HCT116 (cell line): Measurements from ENCODE around the gene CRTC1. TPM values are rescaled to one million over a fixed set of nuclear protein-coding genes. Genes with fewer than 3 reads are reported as not detected.

ENCODE experiments used
- ATAC-seq: fragments of 200-7000 bp; cut with Tn5 transposase; 2 replicates; pipeline ENCODE4 v1.9.1; 2020; ENCODE audit warnings: mild to moderate bottlenecking, moderate library complexity
- BruUV-seq: library from RNA; stranded (reverse); fragments of 400-500 nt; replicated peaks from 2 replicates; lab custom pipeline; 2021; lab: Mats Ljungman, UMichigan
- CTCF ChIA-PET: fragments of 300-600 bp; sonication (Branson Sonifier 250); formaldehyde crosslinking; loops from one replicate; lab custom pipeline; 2021; ENCODE audit warnings: antibody characterized with exemption; lab: Charles Lee
- POLR2A ChIA-PET: fragments of 300-600, 350-600 bp; sonication (Branson Sonifier 250); formaldehyde crosslinking; loops from one replicate; lab custom pipeline; 2021; ENCODE audit warnings: antibody characterized with exemption; lab: Charles Lee
- RAD21 ChIA-PET, 2 experiments: fragments of 300-600 bp; sonication (Branson Sonifier 250); formaldehyde crosslinking; loops; one replicate each; lab custom pipeline; 2023; ENCODE audit warnings: low total read pairs in 2 of 2; ENCODE audit not compliant: uncharacterized antibody in 2 of 2, unreplicated experiment in 2 of 2, low non-redundant PET in 1 of 2; lab: Charles Lee
- DNase-seq: peaks from one replicate; pipeline ENCODE4 v3.0.0-alpha.2; 2010; ENCODE audit warnings: low read depth, low spot score
- H2AFZ ChIP-seq: fragments of 200-600 bp; shearing (Covaris generic), sonication (generic); 2 replicates; pipeline ENCODE4 v1.6.1; 2017; ENCODE audit warnings: low read depth, mixed run types, mixed read lengths, antibody characterized with exemption, low read length; ENCODE audit not compliant: poor library complexity, severe bottlenecking
- H3K27ac ChIP-seq: 2 replicates; pipeline ENCODE4 v1.5.1; 2012; ENCODE audit warnings: low read depth, low read length
- H3K27me3 ChIP-seq: fragments of 200-600 bp; sonication (generic); 2 replicates; pipeline ENCODE4 v1.6.1; 2016; ENCODE audit warnings: mixed run types, low read length, mixed read lengths; ENCODE audit not compliant: insufficient read depth
- H3K36me3 ChIP-seq, 2 experiments: fragments of 200-500 bp in 1 of 2; fragments of 200-600 bp in 1 of 2; sonication (Bioruptor generic) in 1 of 2; sonication (generic) in 1 of 2; 2 replicates each; pipeline versions ENCODE4 v1.5.1 to v1.6.1; 2014 to 2016; ENCODE audit warnings: low read length in 2 of 2, inconsistent platforms in 1 of 2, mixed read lengths in 1 of 2, mixed run types in 1 of 2; ENCODE audit not compliant: insufficient read depth in 2 of 2, control insufficient read depth in 1 of 2
- H3K4me1 ChIP-seq, 2 experiments: fragments of 200-600 bp in 1 of 2; sonication (generic) in 1 of 2; 2 replicates each; pipeline versions ENCODE4 v1.5.1 to v1.6.1; 2012 to 2017; ENCODE audit warnings: low read length in 2 of 2, inconsistent platforms in 1 of 2, mild to moderate bottlenecking in 1 of 2, mixed read lengths in 1 of 2, mixed run types in 1 of 2, moderate library complexity in 1 of 2; ENCODE audit not compliant: insufficient read depth in 2 of 2, control insufficient read depth in 1 of 2
- H3K4me2 ChIP-seq: fragments of 200-600 bp; sonication (generic); 2 replicates; pipeline ENCODE4 v1.6.1; 2017; ENCODE audit warnings: mixed run types, low read length, mixed read lengths
- H3K4me3 ChIP-seq, 2 experiments: fragments of 200-600 bp in 1 of 2; sonication (generic) in 1 of 2; replicated peaks in 1 of 2; 2 replicates each; pipeline ENCODE4 v1.5.1; 2011 to 2016; ENCODE audit warnings: low read length in 2 of 2, control low read depth in 1 of 2, low read depth in 1 of 2, mild to moderate bottlenecking in 1 of 2, mixed read lengths in 1 of 2, mixed run types in 1 of 2
- H3K79me2 ChIP-seq: fragments of 200-600 bp; sonication (generic); 2 replicates; pipeline ENCODE4 v1.6.1; 2017; ENCODE audit warnings: mild to moderate bottlenecking, mixed run types, low read length, moderate library complexity, mixed read lengths; ENCODE audit not compliant: insufficient read depth
- H3K9ac ChIP-seq: fragments of 200-600 bp; sonication (generic); 2 replicates; pipeline ENCODE4 v1.6.1; 2016; ENCODE audit warnings: low read length, mixed read lengths
- H3K9me2 ChIP-seq: fragments of 200-600 bp; sonication (generic), shearing (Covaris generic); 2 replicates; pipeline ENCODE4 v1.6.1; 2017; ENCODE audit warnings: mixed run types, mild to moderate bottlenecking, moderate library complexity; ENCODE audit not compliant: insufficient read depth
- H3K9me3 ChIP-seq, 2 experiments: fragments of 200-500 bp in 1 of 2; fragments of 200-600 bp in 1 of 2; sonication (Bioruptor generic) in 1 of 2; sonication (generic) in 1 of 2; 2 replicates each; pipeline ENCODE4 v1.6.1; 2014 to 2017; ENCODE audit warnings: low read length in 2 of 2, mixed read lengths in 2 of 2, inconsistent platforms in 1 of 2, low read depth in 1 of 2, mild to moderate bottlenecking in 1 of 2, mixed run types in 1 of 2, moderate library complexity in 1 of 2; ENCODE audit not compliant: control insufficient read depth in 1 of 2, insufficient read depth in 1 of 2
- H4K20me1 ChIP-seq: fragments of 200-600 bp; sonication (generic), shearing (Covaris generic); 2 replicates; pipeline ENCODE4 v1.6.1; 2017; ENCODE audit warnings: mixed run types, mild to moderate bottlenecking, moderate library complexity; ENCODE audit not compliant: insufficient read depth
- CEBPB ChIP-seq: IDR thresholded peaks from 2 replicates; pipeline ENCODE4 v1.6.1; 2012; ENCODE audit warnings: low read depth
- JUND ChIP-seq: IDR thresholded peaks from 2 replicates; pipeline ENCODE4 v1.6.1; 2012
- POLR2A ChIP-seq: IDR thresholded peaks from 2 replicates; pipeline ENCODE4 v1.7.0; 2011; ENCODE audit warnings: borderline replicate concordance; ENCODE audit not compliant: insufficient read depth, insufficient read length; ENCODE audit errors: extremely low read depth
- SP1 ChIP-seq: IDR thresholded peaks from 2 replicates; pipeline ENCODE4 v1.6.1; 2012; ENCODE audit warnings: low read depth
- SRF ChIP-seq: IDR thresholded peaks from 2 replicates; pipeline ENCODE4 v1.6.1; 2012; ENCODE audit warnings: low read depth
- ZNF274 ChIP-seq: fragments of 200-500 bp; sonication (Bioruptor generic); IDR thresholded peaks from 2 replicates; pipeline ENCODE4 v1.6.1; 2014; ENCODE audit warnings: mild to moderate bottlenecking, low read depth, low read length, inconsistent platforms
- intact Hi-C: fragments of 100-400 bp; cut with micrococcal nuclease; formaldehyde crosslinking; loops from 2 replicates; pipeline ENCODE4 v1.10.0; 2022
- total RNA-seq: library from RNA; stranded (reverse); gene quantifications from one replicate; pipeline ENCODE4 v1.2.1, GENCODE V29; 2021; ENCODE audit not compliant: unreplicated experiment
- TF ChIP-seq, protein P1 (sequence below): IDR thresholded peaks from 2 replicates; pipeline ENCODE4 v1.6.1; 2012; ENCODE audit warnings: low read depth
- TF ChIP-seq, protein P2 (sequence below): IDR thresholded peaks from 2 replicates; pipeline ENCODE4 v1.6.1; 2011; ENCODE audit warnings: mild to moderate bottlenecking, low read length, moderate library complexity; ENCODE audit not compliant: insufficient replicate concordance; ENCODE audit errors: extremely low read depth

CRTC1 gene
- total RNA-seq, 1 experiment from 2014 or later = 14.9 TPM

DNA sequence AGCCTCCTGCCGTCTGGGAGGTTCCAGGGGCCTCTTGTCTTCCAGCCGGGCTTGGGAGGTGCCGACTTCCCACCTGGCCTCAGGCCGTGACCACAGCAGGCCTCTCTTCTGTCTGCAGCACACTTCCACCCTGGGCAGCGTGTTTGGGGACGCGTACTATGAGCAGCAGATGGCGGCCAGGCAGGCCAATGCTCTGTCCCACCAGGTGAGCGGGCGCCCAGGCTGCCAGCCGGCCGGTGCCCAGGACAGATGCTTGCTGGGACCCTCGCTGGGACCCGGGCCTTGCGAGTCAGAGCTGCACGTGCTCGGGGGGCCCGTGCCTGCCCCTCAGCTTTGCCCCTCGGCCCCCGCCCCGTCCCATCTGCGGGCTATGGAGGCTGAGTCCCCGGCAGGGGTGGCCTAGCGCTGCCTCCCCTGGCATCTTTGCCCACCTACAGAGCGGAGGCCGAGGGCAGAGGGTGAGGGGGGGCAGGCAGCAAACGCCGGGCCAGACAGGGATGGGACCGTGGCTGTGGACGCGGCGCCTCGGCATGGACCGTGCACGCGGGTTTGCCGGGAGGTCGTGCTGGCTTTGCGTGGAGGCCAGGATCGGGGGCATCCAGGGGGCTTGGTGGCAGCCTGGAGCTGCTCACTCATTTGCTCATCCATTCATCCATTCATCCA lies 91.4 kb downstream of the CRTC1 start:
- no TSS peak for BruUV-seq
- no peak overlapping the region for H3K4me3 ChIP-seq
- no peaks in the 10 kb centered on the region for H3K27me3 ChIP-seq
- no peaks in the 10 kb centered on the region for H4K20me1 ChIP-seq
- H3K4me1 ChIP-seq = peaks cover 0 to 14% of the 10 kb centered on the region in 2 experiments; a peak in 2 of 4 replicates
- H3K9ac ChIP-seq = no peak overlapping the region
- RAD21 ChIA-PET = no interaction called here
- TF ChIP-seq SP1 = no peak
- TF ChIP-seq, protein P1, sequence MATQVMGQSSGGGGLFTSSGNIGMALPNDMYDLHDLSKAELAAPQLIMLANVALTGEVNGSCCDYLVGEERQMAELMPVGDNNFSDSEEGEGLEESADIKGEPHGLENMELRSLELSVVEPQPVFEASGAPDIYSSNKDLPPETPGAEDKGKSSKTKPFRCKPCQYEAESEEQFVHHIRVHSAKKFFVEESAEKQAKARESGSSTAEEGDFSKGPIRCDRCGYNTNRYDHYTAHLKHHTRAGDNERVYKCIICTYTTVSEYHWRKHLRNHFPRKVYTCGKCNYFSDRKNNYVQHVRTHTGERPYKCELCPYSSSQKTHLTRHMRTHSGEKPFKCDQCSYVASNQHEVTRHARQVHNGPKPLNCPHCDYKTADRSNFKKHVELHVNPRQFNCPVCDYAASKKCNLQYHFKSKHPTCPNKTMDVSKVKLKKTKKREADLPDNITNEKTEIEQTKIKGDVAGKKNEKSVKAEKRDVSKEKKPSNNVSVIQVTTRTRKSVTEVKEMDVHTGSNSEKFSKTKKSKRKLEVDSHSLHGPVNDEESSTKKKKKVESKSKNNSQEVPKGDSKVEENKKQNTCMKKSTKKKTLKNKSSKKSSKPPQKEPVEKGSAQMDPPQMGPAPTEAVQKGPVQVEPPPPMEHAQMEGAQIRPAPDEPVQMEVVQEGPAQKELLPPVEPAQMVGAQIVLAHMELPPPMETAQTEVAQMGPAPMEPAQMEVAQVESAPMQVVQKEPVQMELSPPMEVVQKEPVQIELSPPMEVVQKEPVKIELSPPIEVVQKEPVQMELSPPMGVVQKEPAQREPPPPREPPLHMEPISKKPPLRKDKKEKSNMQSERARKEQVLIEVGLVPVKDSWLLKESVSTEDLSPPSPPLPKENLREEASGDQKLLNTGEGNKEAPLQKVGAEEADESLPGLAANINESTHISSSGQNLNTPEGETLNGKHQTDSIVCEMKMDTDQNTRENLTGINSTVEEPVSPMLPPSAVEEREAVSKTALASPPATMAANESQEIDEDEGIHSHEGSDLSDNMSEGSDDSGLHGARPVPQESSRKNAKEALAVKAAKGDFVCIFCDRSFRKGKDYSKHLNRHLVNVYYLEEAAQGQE = no peak
- no peak for TF ChIP-seq SRF
- TF ChIP-seq JUND = no peak
- no peak for TF ChIP-seq CEBPB
- TF ChIP-seq POLR2A = no peak
- TF ChIP-seq ZNF274 = no peak
- TF ChIP-seq, protein P2, sequence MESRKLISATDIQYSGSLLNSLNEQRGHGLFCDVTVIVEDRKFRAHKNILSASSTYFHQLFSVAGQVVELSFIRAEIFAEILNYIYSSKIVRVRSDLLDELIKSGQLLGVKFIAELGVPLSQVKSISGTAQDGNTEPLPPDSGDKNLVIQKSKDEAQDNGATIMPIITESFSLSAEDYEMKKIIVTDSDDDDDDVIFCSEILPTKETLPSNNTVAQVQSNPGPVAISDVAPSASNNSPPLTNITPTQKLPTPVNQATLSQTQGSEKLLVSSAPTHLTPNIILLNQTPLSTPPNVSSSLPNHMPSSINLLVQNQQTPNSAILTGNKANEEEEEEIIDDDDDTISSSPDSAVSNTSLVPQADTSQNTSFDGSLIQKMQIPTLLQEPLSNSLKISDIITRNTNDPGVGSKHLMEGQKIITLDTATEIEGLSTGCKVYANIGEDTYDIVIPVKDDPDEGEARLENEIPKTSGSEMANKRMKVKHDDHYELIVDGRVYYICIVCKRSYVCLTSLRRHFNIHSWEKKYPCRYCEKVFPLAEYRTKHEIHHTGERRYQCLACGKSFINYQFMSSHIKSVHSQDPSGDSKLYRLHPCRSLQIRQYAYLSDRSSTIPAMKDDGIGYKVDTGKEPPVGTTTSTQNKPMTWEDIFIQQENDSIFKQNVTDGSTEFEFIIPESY = no peak
- no peak for ATAC-seq
- CTCF ChIA-PET = no interaction called here
- no peak overlapping the region for H3K4me2 ChIP-seq
- H2AFZ ChIP-seq = no peak overlapping the region
- POLR2A ChIA-PET = no interaction called here
- H3K36me3 ChIP-seq = no peaks in the 10 kb centered on the region
- no peak for DNase-seq
- no peaks in the 10 kb centered on the region for H3K9me2 ChIP-seq
- no peaks in the 10 kb centered on the region for H3K79me2 ChIP-seq
- H3K9me3 ChIP-seq = no peaks in the 10 kb centered on the region
- no peak overlapping the region for H3K27ac ChIP-seq
- intact Hi-C loops = no loop called here
